HL-60 (cell line): Measurements from ENCODE around the gene DNAH1.

Experiments
- CTCF ChIP-seq: IDR thresholded peaks from one replicate; pipeline ENCODE4 v1.5.1; 2011; ENCODE audit warnings: low read length, control low read depth, inconsistent platforms; ENCODE audit not compliant: insufficient read depth
- GABPA ChIP-seq: IDR thresholded peaks from 2 replicates; pipeline ENCODE4 v1.6.1; 2012; ENCODE audit warnings: low read depth
- POLR2AphosphoS5 ChIP-seq: IDR thresholded peaks from 2 replicates; pipeline ENCODE4 v1.6.1; 2012; ENCODE audit warnings: low read depth
- REST ChIP-seq: IDR thresholded peaks from 2 replicates; pipeline ENCODE4 v1.6.1; 2012; ENCODE audit warnings: low read depth; ENCODE audit not compliant: insufficient replicate concordance
- SPI1 ChIP-seq: IDR thresholded peaks from 2 replicates; pipeline ENCODE4 v1.6.1; 2012; ENCODE audit warnings: low read depth, mild to moderate bottlenecking, borderline replicate concordance

GRCh38 chr3:52353291-52353855 lies 37.3 kb downstream of the DNAH1 start:
- no peak for TF ChIP-seq CTCF
- TF ChIP-seq GABPA = no peak
- TF ChIP-seq POLR2AphosphoS5 = no peak
- TF ChIP-seq REST = no peak
- no peak for TF ChIP-seq SPI1
